Skeletal muscle tissue (tissue), 4 donors: ENCODE data around the gene KRT78. TPM values are rescaled to one million over a fixed set of nuclear protein-coding genes. Genes with fewer than 3 reads are reported as not detected.
"Not testable (repeated sequence)": the region's sequence is repeated elsewhere in the genome, so short reads cannot be mapped to it uniquely, and the experiment has no call there.

Source experiments
- H3K27ac ChIP-seq: one replicate; pipeline ENCODE4 v1.7.0; 2013; ENCODE audit warnings: mild to moderate bottlenecking, low read depth, low read length, inconsistent platforms
- H3K27me3 ChIP-seq, 3 donors: one replicate each; pipeline ENCODE4 v1.7.0; 2013; ENCODE audit warnings: low read length in 3 of 3; ENCODE audit not compliant: control insufficient read depth in 3 of 3, insufficient read depth in 3 of 3
- H3K36me3 ChIP-seq, 3 donors: one replicate each; pipeline ENCODE4 v1.7.0; 2013; ENCODE audit warnings: low read length in 3 of 3; ENCODE audit not compliant: control insufficient read depth in 3 of 3, insufficient read depth in 3 of 3
- H3K4me1 ChIP-seq, 3 donors: one replicate each; pipeline ENCODE4 v1.7.0; 2013; ENCODE audit warnings: low read length in 3 of 3, mild to moderate bottlenecking in 3 of 3; ENCODE audit not compliant: control insufficient read depth in 3 of 3, insufficient read depth in 3 of 3
- H3K4me3 ChIP-seq, 3 donors: one replicate each; pipeline ENCODE4 v1.7.0; 2013; ENCODE audit warnings: low read length in 3 of 3
- H3K9ac ChIP-seq, 3 donors: one replicate each; pipeline ENCODE4 v1.7.0; 2013; ENCODE audit warnings: low read length in 3 of 3, mild to moderate bottlenecking in 3 of 3, moderate library complexity in 2 of 3, low read depth in 1 of 3
- H3K9me3 ChIP-seq, 3 donors: one replicate each; pipeline ENCODE4 v1.7.0; 2013; ENCODE audit warnings: low read length in 3 of 3; ENCODE audit not compliant: control insufficient read depth in 3 of 3
- total RNA-seq: library from RNA; depleted of rRNA; stranded (reverse); fragments of >200 nt; gene quantifications from one replicate; pipeline ENCODE4 v1.2.3, GENCODE V29; 2014
- donor health status: Osteomylitis.

Gene KRT78
- total RNA-seq, 1 donor from 2014 or later: not detected

DNA sequence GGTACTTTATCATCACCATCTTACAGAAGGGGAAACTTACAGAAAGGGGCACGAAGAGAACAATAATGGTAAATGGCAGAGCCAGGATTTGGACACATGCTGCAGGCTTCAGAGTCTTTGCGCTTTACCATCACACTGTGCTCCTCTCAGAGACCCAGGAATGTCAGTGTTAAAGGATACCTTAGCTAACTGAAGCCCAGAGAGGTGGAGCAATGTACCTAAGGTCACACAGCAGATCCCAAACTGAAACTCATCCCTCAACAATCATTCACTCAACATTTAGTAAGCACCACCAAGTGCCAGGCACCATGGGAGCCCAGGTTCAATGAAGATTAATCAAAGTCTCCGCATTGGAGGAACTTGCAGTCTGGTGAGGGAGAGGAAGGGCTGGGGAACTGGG is 8.0 kb upstream of the KRT78 start:
- Histone ChIP-seq H3K27ac (no peak overlapping the region), H3K9me3 (no peaks in the 10 kb centered on the region), H3K27me3 (peaks cover 0 to 13% (median 0%) of the 10 kb centered on the region in 3 donors), H3K4me3 (no peak overlapping the region), H3K36me3 (no peaks in the 10 kb centered on the region), H3K9ac (no peak overlapping the region), H3K4me1 (peaks cover 0 to 5% (median 0%) of the 10 kb centered on the region in 3 donors)

DNA sequence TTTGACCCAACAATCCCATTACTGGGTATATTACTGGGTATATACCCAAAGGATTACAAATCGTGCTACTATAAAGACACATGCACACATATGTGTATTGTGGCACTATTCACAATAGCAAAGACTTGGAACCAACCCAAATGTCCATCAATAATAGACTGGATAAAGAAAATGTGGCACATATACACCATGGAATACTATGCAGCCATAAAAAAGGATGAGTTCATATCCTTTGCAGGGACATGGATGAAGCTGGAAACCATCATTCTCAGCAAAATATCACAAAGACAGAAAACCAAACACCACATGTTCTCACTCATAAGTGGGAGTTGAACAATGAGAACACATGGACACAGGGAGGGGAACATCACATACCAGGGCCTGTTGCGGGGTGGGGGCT is 7.3 kb upstream of the KRT78 start:
- not testable (repeated sequence) for H3K4me3 ChIP-seq, H3K9ac ChIP-seq, H3K9me3 ChIP-seq, H3K4me1 ChIP-seq, H3K27ac ChIP-seq, H3K36me3 ChIP-seq
- peaks cover 0 to 13% (median 2%) of the 10 kb centered on the region in 3 donors for H3K27me3 ChIP-seq

DNA sequence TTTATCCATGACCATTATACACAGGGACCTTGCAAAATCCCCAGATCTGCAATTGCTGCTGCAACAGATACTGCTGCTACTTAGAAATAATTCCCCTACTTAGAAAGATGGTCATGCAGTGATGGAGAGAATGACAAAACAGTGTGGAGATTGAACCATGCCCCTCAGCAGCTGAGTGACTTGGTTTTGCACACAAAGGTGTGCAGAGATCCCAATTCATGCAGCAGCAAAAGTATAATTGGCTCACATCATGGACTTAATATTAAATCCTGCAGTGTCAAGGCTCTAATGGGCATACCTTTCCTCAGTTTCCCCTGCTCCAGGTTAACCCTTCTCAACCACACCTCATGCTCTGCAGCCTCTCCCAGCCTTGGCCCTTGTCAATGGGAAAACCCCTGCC is 3.0 kb upstream of the KRT78 start:
- H3K27me3 ChIP-seq: peaks cover 0 to 26% (median 11%) of the 10 kb centered on the region in 3 donors
- H3K9me3 ChIP-seq: no peaks in the 10 kb centered on the region
- no peaks in the 10 kb centered on the region for H3K4me1 ChIP-seq
- no peaks in the 10 kb centered on the region for H3K36me3 ChIP-seq
- no peak overlapping the region for H3K4me3 ChIP-seq
- no peak overlapping the region for H3K27ac ChIP-seq
- H3K9ac ChIP-seq: no peak overlapping the region

DNA sequence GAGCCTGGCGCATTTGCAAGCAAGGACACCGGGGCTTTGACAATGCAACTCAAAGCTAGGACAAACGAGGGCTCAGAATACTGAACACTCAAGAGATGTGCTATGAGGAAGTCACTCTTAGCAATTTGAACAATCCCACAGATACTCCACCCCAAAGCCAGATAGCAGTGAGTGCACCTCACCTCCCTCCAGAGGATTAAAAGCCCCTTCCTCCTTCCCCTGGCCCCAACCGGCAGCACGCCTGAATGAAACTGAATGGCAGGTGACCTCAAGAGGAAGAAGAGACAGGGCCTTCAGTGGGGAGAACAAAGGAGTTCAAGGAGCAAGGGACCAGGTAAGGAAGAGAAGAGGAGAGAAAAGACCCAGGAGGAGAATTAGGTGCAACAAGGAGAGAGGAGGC is 1.9 kb upstream of the KRT78 start:
- Histone ChIP-seq H3K27ac (no peak overlapping the region), H3K9ac (no peak overlapping the region), H3K36me3 (no peaks in the 10 kb centered on the region), H3K4me3 (no peak overlapping the region), H3K27me3 (peaks cover 0 to 27% (median 17%) of the 10 kb centered on the region in 3 donors), H3K9me3 (no peaks in the 10 kb centered on the region), H3K4me1 (no peaks in the 10 kb centered on the region)

DNA sequence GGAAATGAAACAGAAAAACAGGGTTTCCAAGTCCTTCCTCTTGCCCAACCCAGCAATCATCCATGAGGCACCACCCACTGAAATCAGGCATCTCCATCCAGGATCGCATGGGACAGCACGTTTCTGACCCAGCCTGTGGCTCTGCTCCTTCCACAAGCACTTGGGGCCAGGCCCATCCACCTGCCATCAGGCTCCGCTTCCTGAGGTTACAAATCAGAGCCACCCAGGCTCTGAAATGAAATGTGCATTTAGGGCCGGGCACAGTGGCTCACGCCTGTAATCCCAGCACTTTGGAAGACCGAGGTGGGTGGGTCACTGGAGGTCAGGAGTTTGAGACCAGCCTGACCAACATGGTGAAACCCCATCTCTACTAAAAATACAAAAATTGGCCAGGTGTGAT is 717 bp upstream of the KRT78 start:
- Histone ChIP-seq H3K9me3 (no peaks in the 10 kb centered on the region), H3K4me1 (no peaks in the 10 kb centered on the region), H3K27ac (no peak overlapping the region), H3K9ac (no peak overlapping the region), H3K36me3 (no peaks in the 10 kb centered on the region), H3K27me3 (peaks cover 0 to 27% (median 17%) of the 10 kb centered on the region in 3 donors), H3K4me3 (no peak overlapping the region)

DNA sequence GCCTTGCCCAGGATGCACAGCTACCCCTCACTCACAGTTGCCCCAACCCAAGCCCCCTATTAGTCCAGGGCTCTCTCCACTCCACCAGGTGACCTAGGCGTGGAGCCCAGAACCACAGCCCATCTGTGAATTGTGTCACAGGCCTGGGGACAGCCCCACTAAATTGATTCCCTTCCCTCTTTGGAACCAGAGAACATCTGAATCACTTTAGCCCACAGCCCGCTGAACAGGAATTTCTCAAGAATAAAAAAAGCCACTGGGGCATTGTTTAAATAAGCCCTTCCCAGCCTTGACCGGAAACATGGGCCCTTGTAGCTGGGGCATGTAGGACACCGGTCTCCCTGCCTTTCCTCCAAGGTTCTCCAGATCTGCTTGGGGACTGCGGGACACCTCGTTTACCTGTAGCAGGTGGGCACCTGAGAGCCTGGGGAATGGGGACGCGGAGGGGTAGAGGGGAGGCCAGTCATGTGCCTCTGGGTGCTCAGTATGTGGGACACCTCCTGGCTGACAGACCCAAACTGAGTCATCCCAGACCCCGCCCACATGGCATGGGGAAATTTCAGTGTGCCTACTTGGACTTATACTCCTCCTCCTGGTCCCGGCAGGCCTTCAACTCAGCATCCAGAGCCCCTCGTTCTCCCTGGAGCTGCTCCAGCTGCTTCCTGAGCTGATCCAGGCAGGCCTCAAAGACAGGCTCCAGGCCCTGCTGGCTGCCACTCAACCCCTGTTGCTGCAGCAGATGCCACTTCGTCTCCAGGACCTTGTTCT is 1.3 kb downstream of the KRT78 start:
- Histone ChIP-seq H3K4me1 (no peaks in the 10 kb centered on the region), H3K27ac (no peak overlapping the region), H3K27me3 (peaks cover 0 to 24% (median 17%) of the 10 kb centered on the region in 3 donors), H3K4me3 (no peak overlapping the region), H3K9me3 (no peaks in the 10 kb centered on the region), H3K9ac (no peak overlapping the region), H3K36me3 (no peaks in the 10 kb centered on the region)

DNA sequence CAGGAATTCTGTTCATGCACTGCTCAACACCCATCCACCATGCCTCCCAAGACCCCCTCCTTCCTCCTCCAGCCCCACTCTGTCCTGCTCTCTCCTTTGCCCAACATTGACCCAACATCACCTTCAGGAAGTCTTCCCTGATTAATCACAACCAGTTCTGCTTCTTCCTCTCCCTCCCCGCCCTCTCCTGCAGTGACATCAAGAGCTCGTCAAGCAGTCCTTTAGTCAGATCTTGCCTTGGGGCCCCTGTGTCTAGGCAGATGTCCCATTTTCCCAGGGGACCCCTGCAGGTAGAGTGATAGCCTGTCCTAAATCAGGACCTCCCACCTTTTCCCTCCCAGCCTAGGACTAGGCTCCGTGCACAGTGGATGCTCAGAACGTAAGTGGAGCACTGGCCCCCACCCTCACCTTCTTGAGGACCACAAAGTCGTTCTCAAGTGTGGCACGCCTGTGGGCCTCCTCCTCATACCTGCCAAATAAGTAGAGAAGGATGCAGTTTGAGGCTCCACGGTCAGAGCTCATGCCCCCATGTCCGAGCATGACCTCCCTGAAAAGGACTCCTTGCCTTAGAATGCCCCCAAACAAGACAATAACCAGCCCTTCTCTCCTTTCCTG is 2.3 kb downstream of the KRT78 start:
- H3K4me3 ChIP-seq: no peak overlapping the region
- no peaks in the 10 kb centered on the region for H3K9me3 ChIP-seq
- peaks cover 0 to 24% (median 21%) of the 10 kb centered on the region in 3 donors for H3K27me3 ChIP-seq
- no peaks in the 10 kb centered on the region for H3K4me1 ChIP-seq
- H3K27ac ChIP-seq: no peak overlapping the region
- no peak overlapping the region for H3K9ac ChIP-seq
- H3K36me3 ChIP-seq: no peaks in the 10 kb centered on the region

DNA sequence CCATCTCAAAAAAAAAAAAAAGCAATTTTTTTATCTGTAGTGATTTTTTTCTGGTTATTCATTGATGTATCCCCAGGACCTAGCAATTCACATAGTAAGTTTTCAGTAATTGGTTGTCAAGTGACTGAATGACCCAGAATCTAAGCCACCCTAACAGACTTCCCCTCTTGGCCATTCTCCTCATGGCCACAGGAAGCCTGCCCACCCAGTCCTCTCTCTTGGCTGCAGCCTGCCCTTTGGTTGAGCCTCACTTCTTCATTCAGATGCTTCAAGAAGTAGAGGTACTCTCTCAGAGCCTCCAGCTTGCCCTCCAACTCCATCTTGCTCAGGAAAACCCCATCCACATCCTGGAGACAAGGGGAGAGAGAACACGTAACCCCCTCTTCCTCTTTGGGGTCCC is 2.8 kb downstream of the KRT78 start:
- H3K27ac ChIP-seq: no peak overlapping the region
- H3K9me3 ChIP-seq: no peaks in the 10 kb centered on the region
- peaks cover 0 to 22% (median 18%) of the 10 kb centered on the region in 3 donors for H3K27me3 ChIP-seq
- H3K9ac ChIP-seq: no peak overlapping the region
- no peak overlapping the region for H3K4me3 ChIP-seq
- no peaks in the 10 kb centered on the region for H3K36me3 ChIP-seq
- H3K4me1 ChIP-seq: no peaks in the 10 kb centered on the region

DNA sequence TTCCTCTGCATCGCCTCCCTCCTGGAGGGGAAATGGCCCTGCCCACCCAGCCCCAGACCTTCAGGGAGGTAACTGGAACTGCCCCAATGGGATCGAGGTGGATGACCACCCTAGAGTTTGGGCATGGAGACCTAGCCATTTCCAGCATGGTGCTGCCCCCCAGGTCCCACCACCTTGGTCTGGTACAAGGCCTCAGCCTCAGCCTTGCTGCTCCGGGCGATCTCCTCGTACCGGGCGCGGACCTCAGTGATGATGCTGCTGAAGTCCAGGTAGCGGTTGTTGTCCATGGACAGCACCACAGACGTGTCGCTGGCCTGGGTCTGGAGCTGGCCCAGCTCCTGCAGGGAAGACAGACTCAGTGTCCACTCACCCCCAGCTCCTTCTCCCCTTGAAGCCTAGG is 4.4 kb downstream of the KRT78 start:
- peaks cover 3 to 22% (median 17%) of the 10 kb centered on the region in 3 donors for H3K27me3 ChIP-seq
- no peak overlapping the region for H3K27ac ChIP-seq
- no peak overlapping the region for H3K4me3 ChIP-seq

DNA sequence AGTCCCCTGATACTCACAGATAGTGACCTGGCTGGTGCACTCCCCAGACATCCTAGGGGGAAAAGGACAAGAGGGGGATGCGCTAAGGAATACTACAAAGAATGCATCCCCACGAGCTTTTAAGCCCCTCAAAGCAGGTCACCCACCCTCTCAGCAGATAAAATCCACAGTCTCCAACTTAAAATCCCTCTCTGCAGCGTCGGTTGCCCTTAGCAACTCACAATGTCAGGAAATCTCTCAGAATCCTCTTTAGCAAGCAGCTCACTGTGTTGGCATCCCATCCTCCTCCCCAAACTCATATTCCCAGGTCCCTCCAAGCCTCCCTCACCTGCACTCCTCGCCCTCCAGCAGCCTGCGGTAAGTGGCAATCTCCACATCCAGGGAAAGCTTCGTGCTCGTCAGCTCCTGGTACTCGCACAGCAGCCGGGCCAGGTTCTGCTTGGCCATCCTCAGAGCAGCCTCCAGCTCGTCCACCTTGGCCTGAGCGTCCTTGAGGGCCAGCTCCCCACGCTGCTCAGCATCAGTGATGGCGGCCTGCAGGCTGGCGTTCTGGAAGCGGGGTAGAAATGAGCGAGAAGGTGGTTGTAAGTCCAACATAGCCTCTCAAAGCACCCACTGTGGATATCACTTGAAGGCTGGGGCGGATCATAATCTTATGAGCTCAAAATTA is 9.2 kb downstream of the KRT78 start:
- Histone ChIP-seq H3K9me3 (no peaks in the 10 kb centered on the region), H3K36me3 (no peaks in the 10 kb centered on the region), H3K4me3 (no peak overlapping the region), H3K27me3 (peaks cover 21 to 46% (median 42%) of the 10 kb centered on the region in 3 donors), H3K4me1 (no peaks in the 10 kb centered on the region), H3K27ac (no peak overlapping the region), H3K9ac (no peak overlapping the region)

More for the DNA sequence above, 4.4 kb downstream of the KRT78 start:
- H3K9ac ChIP-seq: no peak overlapping the region
- H3K9me3 ChIP-seq: no peaks in the 10 kb centered on the region
- H3K4me1 ChIP-seq: no peaks in the 10 kb centered on the region
- no peaks in the 10 kb centered on the region for H3K36me3 ChIP-seq
